Measurements from ENCODE around the gene RUNX2.

DNA sequence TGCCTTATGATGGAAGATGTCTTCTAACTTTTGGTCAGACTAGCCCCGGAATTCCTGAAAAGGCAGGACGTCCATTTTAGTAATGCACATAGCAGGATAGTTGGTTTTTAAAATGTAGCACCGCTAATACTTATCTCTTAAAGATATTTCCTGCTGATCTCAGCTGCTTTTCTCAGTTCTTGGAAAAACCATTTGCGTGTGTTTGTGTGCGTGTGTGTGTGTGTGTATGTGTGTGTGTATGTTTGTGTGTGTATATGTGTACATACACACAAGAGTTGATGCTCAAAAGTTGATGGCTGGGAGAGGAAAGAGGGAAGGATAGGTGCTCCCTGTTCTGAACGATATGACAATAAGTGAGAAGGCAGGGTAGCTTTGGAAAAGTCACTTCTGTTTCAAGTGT, 111.3 kb downstream of the RUNX2 start:
- TF ChIP-seq, protein P1, sequence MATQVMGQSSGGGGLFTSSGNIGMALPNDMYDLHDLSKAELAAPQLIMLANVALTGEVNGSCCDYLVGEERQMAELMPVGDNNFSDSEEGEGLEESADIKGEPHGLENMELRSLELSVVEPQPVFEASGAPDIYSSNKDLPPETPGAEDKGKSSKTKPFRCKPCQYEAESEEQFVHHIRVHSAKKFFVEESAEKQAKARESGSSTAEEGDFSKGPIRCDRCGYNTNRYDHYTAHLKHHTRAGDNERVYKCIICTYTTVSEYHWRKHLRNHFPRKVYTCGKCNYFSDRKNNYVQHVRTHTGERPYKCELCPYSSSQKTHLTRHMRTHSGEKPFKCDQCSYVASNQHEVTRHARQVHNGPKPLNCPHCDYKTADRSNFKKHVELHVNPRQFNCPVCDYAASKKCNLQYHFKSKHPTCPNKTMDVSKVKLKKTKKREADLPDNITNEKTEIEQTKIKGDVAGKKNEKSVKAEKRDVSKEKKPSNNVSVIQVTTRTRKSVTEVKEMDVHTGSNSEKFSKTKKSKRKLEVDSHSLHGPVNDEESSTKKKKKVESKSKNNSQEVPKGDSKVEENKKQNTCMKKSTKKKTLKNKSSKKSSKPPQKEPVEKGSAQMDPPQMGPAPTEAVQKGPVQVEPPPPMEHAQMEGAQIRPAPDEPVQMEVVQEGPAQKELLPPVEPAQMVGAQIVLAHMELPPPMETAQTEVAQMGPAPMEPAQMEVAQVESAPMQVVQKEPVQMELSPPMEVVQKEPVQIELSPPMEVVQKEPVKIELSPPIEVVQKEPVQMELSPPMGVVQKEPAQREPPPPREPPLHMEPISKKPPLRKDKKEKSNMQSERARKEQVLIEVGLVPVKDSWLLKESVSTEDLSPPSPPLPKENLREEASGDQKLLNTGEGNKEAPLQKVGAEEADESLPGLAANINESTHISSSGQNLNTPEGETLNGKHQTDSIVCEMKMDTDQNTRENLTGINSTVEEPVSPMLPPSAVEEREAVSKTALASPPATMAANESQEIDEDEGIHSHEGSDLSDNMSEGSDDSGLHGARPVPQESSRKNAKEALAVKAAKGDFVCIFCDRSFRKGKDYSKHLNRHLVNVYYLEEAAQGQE (IDR thresholded peaks at IDR 0.05) = no peak
- TF ChIP-seq, protein P2, sequence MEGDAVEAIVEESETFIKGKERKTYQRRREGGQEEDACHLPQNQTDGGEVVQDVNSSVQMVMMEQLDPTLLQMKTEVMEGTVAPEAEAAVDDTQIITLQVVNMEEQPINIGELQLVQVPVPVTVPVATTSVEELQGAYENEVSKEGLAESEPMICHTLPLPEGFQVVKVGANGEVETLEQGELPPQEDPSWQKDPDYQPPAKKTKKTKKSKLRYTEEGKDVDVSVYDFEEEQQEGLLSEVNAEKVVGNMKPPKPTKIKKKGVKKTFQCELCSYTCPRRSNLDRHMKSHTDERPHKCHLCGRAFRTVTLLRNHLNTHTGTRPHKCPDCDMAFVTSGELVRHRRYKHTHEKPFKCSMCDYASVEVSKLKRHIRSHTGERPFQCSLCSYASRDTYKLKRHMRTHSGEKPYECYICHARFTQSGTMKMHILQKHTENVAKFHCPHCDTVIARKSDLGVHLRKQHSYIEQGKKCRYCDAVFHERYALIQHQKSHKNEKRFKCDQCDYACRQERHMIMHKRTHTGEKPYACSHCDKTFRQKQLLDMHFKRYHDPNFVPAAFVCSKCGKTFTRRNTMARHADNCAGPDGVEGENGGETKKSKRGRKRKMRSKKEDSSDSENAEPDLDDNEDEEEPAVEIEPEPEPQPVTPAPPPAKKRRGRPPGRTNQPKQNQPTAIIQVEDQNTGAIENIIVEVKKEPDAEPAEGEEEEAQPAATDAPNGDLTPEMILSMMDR (IDR thresholded peaks at IDR 0.05; ENCODE audit: low read depth, low read length, missing input control) = no peak
- TF ChIP-seq TAF1 (conservative IDR thresholded peaks at IDR 0.05) (no peak), SP1 (IDR thresholded peaks at IDR 0.05) (no peak), RAD21 (IDR thresholded peaks at IDR 0.05) (no peak), JUND (IDR thresholded peaks at IDR 0.05) (no peak), EGR1 (IDR thresholded peaks at IDR 0.05; ENCODE audit: low read depth in 2 of 2) (no peak), HNF4G (IDR thresholded peaks at IDR 0.05) (no peak), FOXA2 (IDR thresholded peaks at IDR 0.05) (no peak), HNF4A (conservative IDR thresholded peaks at IDR 0.05) (no peak), YY1 (IDR thresholded peaks at IDR 0.05) (no peak)
- TF ChIP-seq, protein P3, sequence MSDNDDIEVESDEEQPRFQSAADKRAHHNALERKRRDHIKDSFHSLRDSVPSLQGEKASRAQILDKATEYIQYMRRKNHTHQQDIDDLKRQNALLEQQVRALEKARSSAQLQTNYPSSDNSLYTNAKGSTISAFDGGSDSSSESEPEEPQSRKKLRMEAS (IDR thresholded peaks at IDR 0.05) = no peak
- TF ChIP-seq, protein P4, sequence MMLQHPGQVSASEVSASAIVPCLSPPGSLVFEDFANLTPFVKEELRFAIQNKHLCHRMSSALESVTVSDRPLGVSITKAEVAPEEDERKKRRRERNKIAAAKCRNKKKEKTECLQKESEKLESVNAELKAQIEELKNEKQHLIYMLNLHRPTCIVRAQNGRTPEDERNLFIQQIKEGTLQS (IDR thresholded peaks at IDR 0.05) = no peak
- TF ChIP-seq, protein P5, sequence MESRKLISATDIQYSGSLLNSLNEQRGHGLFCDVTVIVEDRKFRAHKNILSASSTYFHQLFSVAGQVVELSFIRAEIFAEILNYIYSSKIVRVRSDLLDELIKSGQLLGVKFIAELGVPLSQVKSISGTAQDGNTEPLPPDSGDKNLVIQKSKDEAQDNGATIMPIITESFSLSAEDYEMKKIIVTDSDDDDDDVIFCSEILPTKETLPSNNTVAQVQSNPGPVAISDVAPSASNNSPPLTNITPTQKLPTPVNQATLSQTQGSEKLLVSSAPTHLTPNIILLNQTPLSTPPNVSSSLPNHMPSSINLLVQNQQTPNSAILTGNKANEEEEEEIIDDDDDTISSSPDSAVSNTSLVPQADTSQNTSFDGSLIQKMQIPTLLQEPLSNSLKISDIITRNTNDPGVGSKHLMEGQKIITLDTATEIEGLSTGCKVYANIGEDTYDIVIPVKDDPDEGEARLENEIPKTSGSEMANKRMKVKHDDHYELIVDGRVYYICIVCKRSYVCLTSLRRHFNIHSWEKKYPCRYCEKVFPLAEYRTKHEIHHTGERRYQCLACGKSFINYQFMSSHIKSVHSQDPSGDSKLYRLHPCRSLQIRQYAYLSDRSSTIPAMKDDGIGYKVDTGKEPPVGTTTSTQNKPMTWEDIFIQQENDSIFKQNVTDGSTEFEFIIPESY (IDR thresholded peaks at IDR 0.05) = no peak

Data from liver (tissue), 3 donors.